CD4-positive, alpha-beta T cell treated with Interleukin-4 for 1 hour (primary cell): ENCODE measurements around the gene VPS39.

Source experiments
- DNase-seq, 2 donors: peaks; one replicate each; pipeline ENCODE4 v3.0.0-alpha.2; 2020 to 2022

The VPS39 gene

DNA sequence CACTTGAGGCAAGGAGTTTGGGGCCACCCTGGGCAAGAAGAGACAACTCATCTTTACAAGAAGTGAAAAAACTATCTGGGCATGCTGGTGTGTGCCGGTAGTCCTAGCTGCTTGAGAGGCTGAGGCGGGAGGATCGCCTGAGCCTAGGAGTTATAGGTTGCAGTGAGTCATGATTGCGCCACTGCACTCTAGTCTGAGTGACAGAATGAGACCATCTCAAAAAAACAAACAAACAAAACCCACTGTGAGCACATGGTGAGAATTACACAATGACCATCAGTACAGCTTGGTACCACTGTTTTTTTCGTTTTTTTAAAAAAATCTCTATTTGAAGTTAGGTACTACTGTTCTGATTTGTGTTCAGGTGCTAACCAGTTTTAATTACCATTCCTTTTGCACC, 13.6 kb downstream of the VPS39 start:
- no peak for DNase-seq

DNA sequence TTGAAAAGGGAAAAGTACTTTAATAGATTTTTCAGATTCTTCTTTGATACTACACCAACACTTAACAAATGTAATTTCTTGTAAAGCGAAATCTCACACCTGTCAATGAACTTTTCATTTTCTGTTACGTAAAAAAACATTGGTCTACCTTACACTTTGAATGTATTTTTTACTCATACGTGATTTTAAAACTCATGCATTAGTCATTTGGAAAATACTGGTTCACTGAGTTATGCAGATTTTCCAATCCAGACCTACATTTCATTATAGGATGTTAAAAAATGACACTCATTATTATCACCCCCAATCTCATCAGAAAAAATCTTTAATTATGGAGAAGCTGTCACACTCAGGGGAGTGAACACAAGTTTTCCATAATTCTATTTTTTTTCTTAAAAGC, 14.7 kb downstream of the VPS39 start:
- DNase-seq, result no peak

DNA sequence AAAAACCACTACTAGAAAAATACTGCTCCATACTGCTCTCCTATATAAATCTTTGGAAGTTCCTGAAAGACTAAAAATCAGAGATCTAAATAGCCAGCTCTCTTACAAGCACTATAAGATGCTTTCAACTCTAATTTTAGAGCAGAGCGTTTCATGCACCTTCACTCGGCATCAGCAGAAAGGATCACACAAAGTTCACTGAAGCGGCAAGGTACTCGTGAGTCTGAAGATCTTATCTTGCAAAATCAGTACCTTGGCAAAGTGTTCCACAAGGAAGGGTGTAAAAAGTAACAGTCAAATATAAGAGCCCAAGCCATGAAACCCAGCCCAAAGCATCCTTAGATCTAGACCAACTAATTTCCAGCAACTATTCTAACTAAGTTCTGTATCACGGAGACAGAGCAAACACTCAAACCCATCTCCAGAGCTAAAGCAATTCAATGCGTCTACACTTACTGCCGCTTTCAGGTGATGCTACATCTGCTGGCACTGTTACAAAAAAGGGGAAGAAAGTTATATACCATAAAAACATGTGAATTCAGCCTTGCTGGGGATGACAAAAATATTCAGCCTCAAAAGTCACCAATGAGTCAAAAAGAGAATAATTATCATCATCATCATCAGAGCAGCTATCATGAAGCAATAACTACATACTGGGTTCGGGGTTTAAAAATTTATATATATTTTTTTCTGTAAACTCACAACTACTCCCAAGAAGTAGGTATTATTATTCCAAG, 16.3 kb downstream of the VPS39 start:
- no peak for DNase-seq

DNA sequence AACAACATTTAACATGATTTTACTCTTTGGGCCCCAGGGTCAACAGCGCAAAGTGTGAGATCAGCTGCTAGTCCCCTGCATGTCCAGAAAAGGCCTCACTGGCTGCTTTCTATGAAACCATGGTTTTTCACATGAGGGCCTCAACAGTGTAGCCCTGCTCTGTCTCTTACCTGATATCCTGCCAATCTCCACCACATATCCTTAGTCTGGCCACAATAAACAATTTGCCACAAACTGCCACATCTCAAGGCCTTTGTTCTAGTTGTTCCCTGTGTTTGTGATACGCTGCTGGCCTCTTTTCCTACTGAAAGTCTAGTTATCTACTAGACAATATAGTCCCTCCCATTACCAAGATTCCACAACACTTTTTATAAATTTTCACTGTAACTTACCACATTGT, 17.7 kb downstream of the VPS39 start:
- DNase-seq, result no peak

DNA sequence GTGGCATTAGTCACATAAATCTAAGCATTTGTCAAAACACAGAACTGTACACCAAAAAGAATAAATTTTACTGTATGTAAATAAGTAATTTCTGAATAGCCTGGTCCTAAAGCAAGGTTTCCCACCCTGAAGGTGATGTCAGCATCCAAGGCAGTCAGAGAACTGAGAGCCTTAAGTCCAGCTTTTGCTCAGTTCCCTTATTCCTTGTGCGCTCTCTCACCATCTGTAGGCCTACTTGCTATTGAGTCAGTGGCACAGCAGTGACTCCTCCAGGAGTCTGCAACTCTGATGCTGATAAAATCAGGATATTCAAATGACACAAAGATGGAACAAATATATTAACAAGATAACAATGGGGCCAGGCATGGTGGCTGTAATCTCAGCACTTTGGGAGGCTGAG, 22.3 kb downstream of the VPS39 start:
- DNase-seq, result no peak

DNA sequence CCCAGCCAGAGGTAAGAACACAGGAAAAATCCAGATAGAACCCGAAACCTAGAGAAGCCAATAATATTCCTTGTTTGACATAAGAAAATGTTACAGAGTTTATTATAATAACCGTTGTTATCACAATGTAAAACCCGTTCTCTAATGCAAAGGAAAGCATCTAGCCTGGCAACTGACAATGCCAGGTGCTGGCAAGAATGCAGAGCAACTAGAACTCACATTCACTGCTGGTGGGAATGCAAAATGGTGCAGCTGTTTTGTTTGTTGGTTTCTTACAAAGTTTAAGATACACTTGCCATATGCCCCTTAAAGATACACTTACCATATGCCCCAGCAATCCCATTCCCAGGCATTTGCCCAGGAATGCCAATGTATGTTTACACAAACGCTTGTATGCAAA, 23.4 kb downstream of the VPS39 start:
- no peak for DNase-seq

DNA sequence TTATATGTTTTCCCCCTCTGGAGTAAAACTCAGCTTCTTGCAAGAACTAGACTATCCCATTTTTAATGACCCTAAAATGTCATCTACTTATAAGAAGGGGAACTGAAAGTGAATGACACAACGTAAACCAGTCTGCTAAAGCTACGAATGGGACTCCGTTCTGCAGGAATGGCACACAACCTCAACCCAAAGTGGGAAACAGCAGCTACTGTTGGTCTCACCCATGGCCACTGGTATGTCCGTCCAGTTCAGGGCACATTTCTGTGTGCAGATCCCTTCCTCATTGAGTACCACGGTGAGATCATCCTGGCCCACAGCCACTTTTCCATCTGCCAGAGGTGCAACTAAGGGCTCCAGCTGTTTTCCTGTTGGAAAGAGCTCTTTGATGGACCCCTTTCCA, 23.8 kb downstream of the VPS39 start:
- no peak for DNase-seq

DNA sequence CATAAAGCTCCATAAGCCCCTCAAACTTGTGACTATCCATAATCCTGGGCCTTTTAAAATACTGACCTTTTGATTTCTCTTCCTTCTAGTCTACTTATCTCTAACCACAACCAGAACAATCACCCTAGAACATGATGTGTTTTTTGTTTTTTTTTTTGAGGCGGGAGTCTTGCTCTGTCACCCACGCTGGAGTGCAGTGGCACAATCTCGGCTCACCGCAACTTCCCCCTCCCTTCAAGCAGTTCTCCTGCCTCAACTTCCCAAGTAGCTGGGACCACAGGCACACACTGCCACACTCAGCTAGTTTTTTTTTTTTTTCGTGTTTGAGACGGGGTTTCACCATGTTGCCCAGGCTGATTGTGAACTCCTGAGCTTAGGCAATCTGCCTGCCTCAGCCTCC, 25.1 kb downstream of the VPS39 start:
- no peak for DNase-seq

DNA sequence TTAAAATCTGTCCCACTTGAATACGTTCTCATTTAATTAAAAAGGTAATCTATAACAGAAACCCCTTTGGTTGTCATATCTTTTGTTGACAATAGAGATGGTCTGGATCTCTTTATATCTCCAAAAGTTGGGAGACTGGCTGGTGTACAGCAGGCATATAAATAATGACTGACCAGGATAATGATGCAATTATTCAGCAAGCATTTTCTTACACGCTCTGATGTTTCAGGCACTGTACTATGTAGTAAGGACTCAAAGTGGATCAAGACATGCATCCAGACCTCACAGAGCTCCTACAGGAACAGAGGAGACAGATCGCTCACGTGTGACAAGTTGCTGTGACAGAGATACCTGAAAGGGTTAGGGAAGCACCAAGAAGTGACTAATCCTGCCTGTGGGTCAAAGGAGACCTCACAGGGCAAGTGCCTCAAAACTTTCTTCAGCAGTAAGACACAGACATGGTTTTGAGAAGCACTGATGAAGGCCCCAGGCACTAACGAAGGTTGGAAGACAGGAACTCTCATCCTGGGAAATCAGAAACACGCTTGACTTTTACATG, 25.7 kb downstream of the VPS39 start:
- DNase-seq, result no peak

DNA sequence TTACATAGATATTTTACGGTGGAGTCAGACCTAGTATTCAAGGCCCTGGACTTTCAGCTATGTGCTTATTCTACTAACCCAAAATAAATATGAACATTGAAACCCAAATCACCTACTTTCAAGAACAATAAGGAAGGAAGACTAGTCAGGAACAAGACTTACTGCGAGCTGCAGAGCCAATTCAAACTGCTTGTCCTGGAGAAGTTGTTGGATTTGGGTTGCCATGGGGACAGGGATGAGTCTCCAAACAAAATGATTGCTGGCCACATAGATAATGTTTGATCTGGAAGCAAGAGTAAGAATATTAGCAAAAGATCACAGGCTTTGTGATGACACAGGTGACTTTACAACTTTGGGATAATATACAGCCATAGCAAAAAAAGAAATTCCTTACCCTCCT, 30.0 kb downstream of the VPS39 start:
- DNase-seq, result no peak

DNA sequence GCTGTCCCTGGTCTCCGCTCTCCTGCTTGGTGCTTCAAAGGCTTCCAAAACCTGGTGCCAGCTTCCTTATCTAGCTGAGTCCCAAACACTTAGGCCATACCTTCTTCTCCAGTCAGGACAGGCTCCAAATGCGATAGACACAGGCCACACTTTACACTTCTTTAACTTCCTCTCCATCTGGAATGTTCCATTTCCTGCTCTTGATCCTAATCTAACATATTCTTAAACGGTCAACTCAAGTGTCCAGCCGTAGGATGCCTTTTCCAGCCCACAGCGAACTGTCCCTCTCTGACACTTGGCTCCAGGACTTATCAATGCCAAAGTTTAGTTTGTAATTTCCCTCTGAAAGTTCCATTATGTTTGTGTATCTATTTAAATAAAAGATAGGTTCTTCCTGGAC, 32.4 kb downstream of the VPS39 start:
- no peak for DNase-seq

DNA sequence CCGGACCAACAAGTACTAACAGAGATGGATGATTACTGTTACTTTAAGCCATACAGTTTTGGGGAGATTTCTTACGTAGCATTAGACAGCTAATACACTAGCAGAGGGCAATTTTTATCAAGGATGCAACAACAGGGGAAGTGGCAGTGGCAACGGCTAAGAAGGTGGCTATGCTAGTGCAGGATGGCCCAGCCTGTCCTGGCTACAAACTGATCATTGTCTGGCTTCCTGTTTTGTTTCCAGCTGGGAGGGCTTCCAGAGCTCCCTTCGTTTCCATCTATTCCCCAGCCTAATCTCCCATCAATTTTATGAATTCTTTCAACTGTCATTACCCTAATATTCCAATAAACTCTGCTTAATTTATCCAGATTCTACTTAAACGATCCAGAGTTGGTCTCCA, 35.6 kb downstream of the VPS39 start:
- no peak for DNase-seq

DNA sequence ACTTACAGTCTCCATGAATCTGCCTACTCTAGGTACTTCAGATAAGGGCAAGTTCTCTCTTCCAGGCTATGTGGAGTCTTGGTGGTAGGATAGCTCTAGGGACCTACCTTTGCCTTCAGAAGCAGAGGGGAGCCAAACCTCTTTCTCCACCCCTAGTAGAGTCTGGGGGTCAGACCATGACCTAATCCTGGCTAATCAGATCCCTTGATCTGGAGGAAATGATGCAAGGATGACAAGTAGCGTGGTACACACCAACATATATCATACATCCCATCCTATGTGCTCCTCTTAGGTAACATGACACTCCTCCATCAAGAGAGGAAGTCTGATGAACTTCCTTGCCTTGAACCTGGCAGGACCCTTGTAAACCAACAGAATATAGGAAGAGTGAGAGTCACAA, 36.3 kb downstream of the VPS39 start:
- DNase-seq, result no peak

DNA sequence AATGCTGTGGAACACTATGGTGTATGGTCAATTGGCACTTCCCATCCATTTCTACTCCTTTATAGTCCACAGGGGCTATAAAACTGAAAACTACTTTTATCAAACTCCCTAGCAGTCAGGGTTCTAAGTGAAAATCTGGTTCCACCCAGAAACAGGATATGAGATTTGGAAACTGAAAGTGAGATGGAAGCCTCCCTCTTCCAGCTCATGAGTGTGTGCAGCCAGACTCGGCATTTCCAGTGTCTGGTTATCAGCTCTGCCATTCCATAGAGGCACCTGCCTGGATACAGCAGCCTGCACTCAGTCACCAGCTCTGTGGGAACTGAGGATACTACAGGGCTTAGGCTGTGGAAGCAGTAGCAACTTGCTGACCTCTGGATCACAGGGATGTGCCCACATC, 37.0 kb downstream of the VPS39 start:
- peak in 1 of 2 donors; percentile 5 for DNase-seq

DNA sequence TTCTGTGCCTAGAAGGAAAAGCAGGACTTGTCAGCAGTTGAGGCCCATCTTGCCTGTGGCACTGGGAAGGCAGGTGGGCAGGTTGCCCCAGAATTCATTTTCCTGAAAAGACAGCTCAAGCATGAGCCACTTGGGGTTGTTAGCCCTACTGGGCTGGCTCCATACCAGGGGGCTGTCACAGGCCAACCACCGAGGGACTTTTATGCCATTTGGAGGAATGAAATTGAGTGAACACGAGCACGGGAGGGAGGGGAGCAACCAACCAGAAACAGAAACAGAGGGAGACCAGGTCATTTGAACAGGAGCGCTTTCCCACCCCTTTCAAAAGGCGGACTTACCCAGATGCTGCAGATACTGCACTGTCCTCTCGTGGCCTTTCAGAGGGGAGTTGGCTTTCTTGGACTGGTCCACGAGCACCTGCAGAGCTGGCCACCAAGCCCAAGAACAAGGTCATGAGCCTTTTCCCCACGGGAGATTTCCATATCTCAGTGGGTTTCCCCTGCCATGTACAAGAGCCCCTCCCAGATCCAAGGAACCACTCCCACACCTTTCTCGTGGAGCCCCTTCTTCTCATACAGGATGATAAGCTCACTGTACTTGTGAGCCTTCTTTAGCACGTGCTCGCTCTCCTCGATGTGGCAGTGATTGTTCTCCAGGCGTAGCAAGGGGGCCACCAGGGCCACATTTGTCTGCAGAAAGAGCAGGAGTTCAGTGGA, 41.7 kb downstream of the VPS39 start:
- DNase-seq, result no peak

DNA sequence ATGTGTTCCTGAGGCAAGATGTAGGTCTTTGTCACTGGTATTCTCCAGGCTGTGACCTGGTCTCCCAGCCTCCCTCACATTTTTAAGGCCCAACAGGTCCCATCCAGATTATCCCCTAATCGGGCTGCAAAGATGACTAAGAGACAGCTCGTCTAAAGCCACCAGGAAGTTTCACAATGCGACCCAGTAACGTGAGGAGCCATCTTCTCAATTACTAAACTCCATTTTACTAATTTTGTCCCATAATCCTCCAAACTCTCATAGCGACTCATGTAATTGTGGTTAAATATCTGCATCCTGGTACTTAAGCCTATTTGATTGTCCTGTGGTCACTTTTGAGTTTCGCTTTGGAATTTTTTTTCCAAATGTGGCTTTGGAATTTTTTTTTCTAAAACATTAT, 43.0 kb downstream of the VPS39 start:
- no peak for DNase-seq

DNA sequence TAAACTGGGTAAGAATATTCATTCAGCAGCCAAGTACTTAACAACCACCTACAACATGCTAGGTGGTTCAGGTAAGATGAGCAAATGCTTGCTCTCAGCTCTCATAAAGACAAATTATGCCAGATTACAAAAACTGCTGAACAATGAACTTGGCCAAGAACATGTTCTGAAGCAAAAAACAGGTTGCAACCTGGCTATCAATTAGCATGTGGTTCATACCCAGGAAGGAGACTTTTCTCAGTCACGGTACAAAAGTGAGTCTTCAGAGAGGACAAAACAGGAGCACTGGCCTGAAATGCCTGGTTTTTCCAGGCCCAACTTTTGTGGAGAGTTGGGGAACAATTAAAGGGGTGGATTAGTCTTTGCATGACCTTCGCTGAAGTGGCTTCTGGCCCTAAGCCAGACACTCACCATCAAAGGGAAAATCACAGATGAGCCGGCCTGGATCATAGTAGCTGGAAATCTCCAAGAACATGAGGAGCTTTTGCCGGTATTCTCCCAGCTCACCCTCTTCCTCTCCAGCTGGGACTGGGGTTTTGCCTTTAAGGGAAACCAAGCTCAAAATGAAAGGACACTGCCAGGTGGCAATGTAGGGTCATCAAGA, 44.1 kb downstream of the VPS39 start:
- no peak for DNase-seq

DNA sequence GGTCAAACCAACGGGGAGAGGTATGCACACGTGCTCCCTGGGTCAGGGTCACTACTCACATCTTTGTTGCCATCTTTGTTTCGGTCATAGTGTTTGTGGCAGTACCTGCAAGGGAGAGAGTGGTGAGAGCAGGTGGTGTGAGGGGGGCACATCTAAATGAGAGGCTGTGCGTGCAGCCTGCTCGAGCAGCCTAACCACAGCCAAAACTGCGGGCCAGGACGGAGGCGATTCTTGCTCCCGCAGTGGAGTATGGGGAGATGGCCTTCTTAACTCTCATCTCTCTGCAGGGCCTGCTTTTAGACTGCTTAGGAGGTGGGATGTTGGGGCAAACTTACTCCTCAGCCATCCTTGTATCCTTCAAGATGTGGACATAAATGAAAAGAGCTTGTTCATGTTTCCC, 44.8 kb downstream of the VPS39 start:
- no peak for DNase-seq

DNA sequence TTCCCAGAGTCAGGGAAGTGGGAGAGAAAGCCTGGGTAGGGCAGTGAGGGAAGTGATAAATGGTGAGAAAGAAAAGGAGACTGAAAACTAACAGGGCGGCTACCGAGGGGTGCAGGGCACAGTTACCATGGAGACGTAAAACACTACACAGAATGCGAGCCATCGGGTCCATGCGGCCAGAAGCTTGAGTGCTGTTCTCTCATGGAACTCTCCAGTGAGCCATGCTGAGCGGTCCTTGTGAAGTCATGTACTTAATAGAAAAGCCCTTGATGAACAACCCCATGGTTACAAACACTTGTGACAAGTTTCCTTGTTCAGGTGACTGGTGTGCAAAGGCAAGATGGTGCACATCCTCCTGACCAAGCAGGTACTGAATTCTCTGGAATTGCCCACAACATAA, 48.0 kb downstream of the VPS39 start:
- DNase-seq, result no peak

DNA sequence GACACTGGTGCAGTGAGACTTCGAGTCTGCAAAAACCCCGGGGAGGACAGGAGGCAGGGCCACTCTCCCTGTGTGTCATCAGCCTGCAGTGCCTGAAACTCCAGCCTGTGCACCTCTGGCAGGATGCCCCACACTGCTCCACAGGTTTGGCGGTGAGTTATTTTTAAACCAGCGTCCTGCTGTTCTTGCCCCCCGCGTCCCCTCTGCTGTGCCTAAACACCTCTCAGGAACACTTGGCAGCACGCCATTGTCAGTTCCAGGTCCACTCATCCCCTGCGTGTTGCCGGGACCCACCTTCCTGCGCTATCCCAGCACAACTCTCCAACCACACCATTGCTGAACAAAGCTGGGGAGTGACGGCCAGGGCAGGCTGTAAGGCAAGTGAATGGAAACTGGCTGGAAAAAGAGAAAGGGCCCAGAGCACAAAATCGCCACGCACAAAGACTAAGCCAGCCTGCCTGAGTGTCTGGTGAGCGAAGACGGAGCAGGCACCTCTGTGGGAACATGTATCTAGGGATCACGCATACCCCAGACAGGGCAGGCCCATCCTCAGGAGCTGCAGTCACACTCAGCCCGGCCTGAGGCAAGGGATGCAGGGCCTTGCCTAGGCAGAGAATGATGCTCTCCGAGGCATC, 48.6 kb downstream of the VPS39 start:
- DNase-seq, result no peak

DNA sequence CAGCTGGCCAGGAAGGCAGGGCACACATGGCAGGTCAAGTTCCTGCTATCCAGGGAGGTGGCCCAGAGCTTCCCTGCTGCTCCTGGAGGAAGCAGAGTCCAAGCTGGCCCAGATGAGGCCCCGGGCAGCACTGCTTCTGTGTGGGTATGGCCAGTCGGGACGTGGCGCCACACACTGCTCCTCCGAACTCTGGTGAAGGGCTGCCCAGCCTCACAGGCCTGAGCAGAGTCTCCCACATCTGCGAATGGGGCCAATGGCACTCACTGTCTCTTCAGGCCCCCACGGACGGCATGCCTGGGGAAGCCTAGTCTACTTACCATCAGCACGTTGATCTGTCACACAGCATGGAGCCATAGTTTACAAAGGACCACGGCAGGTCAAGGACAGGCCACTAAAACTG, 49.2 kb downstream of the VPS39 start:
- no peak for DNase-seq

DNA sequence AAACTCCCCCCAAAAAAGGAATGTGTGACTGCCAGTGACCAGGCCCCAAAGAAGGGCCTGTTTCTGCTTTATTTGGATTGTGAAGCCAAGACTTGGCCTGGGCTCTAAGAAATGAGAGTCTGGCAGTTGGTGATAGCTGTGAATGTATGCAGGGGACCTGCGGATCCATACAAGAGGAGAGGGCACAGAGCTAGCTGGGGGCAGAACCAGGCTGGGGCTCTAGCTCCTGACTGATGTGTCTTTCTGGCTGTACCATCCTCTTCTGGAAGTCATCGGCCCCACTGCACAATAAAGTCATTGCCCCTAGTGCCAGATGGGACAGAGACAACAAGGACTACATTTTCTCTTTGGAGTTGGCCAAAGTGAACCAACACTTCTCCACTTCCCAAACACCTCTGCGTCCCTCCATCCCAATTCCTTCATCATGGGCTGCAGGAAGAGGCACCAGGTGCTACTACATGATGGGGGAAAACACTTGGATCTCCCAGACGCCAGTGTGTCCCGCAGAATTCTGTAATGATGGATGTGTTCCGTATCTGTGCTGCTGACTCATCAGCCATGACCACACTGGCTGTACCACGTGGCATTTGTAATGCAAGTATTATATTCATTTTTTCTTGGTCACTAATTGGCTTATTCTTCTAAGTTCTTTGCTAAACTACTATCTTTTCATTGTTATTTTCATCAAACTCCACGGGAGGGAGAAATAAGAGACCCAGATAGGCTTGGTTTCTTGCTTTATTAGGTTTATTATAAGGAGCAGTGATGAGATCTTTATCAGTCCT, 49.9 kb downstream of the VPS39 start:
- no peak for DNase-seq

DNA sequence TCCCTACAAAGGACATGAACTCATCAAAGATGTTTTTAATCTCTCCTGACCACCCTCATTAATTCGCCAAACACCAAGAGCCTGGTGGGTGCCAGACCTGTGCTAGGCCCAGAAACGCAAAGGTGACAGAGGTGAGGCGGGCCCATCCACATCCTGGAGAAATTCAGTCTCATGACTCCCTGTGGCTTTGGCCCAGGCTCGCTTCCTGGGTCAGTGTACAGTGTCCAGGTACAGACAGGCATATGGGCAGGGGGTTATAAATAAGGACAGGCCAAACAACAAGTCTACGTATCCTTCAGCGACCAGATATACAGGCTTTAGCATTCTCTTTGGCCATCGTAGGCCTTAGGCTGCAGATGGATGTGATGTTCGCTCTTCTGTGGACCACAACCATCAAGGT, 50.7 kb downstream of the VPS39 start:
- DNase-seq, result no peak
